DND-41 (cell line): ENCODE results near the gene SP140.

ENCODE experiments used
- CTCF ChIP-seq: IDR thresholded peaks from 2 replicates; pipeline ENCODE4 v1.5.1; 2012; ENCODE audit warnings: borderline replicate concordance, low read length, moderate library complexity, mild to moderate bottlenecking; ENCODE audit not compliant: poor library complexity, severe bottlenecking; ENCODE audit errors: extremely low read depth
- EZH2 ChIP-seq: IDR thresholded peaks from 3 replicates; pipeline ENCODE4 v1.6.1; 2012; ENCODE audit warnings: borderline replicate concordance, low read depth, mild to moderate bottlenecking, moderate library complexity, low read length, inconsistent platforms; ENCODE audit not compliant: severe bottlenecking

GRCh38 chr2:230321031-230321430 lies 95.5 kb downstream of the SP140 start:
- TF ChIP-seq CTCF: no peak
- no peak for TF ChIP-seq EZH2
